Endothelial cell of umbilical vein (primary cell): ENCODE results near the gene LRIF1. TPM values are rescaled to one million over a fixed set of nuclear protein-coding genes. Genes with fewer than 3 reads are reported as not detected.

ENCODE experiments used
- BruUV-seq: library from RNA; stranded (reverse); fragments of 400-500 nt; replicated peaks from 2 replicates; lab custom pipeline; 2021; lab: Mats Ljungman, UMichigan
- CTCF ChIA-PET: fragments of 300-600, 350-600 bp; sonication (Branson Sonifier 250); formaldehyde crosslinking; loops from one replicate; lab custom pipeline; 2021; ENCODE audit warnings: antibody characterized with exemption, inconsistent platforms; lab: Charles Lee
- POLR2A ChIA-PET: fragments of 300-600, 350-600 bp; sonication (Branson Sonifier 250); formaldehyde crosslinking; loops from one replicate; lab custom pipeline; 2021; ENCODE audit warnings: antibody characterized with exemption, inconsistent platforms; lab: Charles Lee
- DNase-seq: peaks from one replicate; pipeline ENCODE4 v3.0.0-alpha.2; 2011; ENCODE audit warnings: low read depth, low spot score
- FAIRE-seq: peaks from 2 replicates; lab custom pipeline; 2011; peaks lifted over from hg19 to GRCh38; lab: Jason Lieb, UNC
- H2AFZ ChIP-seq: 2 replicates; pipeline ENCODE4 v1.6.0; 2012; ENCODE audit warnings: low read depth, low read length, control low read depth, inconsistent platforms
- H3K27ac ChIP-seq: 2 replicates; pipeline ENCODE4 v1.5.1; 2011; ENCODE audit warnings: low read depth, mild to moderate bottlenecking, control low read depth, low read length, moderate library complexity; ENCODE audit not compliant: insufficient read depth
- H3K27me3 ChIP-seq, 2 experiments: 2 replicates each; pipeline versions ENCODE4 v1.6.0 to v1.6.1; 2011; ENCODE audit warnings: low read length in 2 of 2, mixed read lengths in 1 of 2; ENCODE audit not compliant: control insufficient read depth in 2 of 2, insufficient read depth in 2 of 2
- H3K36me3 ChIP-seq, 2 experiments: 2 replicates in 1 of 2; 3 replicates in 1 of 2; pipeline ENCODE4 v1.5.1; 2011; ENCODE audit warnings: low read length in 2 of 2, mild to moderate bottlenecking in 1 of 2, moderate library complexity in 1 of 2; ENCODE audit not compliant: control insufficient read depth in 2 of 2, insufficient read depth in 2 of 2; ENCODE audit errors: extremely low read depth in 1 of 2
- H3K4me1 ChIP-seq: 3 replicates; pipeline ENCODE4 v1.5.1; 2011; ENCODE audit warnings: mild to moderate bottlenecking, low read length; ENCODE audit not compliant: control insufficient read depth, insufficient read depth; ENCODE audit errors: extremely low read depth
- H3K4me2 ChIP-seq: 2 replicates; pipeline ENCODE4 v1.6.1; 2011; ENCODE audit warnings: low read length, control low read depth, mixed read lengths; ENCODE audit not compliant: insufficient read depth
- H3K4me3 ChIP-seq, 3 experiments: fragments of 200-600 bp in 1 of 3; sonication (generic), shearing (Covaris generic) in 1 of 3; replicated peaks in 1 of 3; 2 replicates each; pipeline ENCODE4 v1.5.1; 2011 to 2016; ENCODE audit warnings: control low read depth in 3 of 3, low read length in 3 of 3, mild to moderate bottlenecking in 2 of 3, inconsistent platforms in 1 of 3, low read depth in 1 of 3, moderate library complexity in 1 of 3; ENCODE audit not compliant: insufficient read depth in 1 of 3
- H3K79me2 ChIP-seq: 2 replicates; pipeline ENCODE4 v1.6.0; 2012; ENCODE audit warnings: low read length, inconsistent platforms; ENCODE audit not compliant: control insufficient read depth, insufficient read depth
- H3K9ac ChIP-seq: replicated peaks from 2 replicates; pipeline ENCODE3; 2011; ENCODE audit warnings: low read length, control low read depth; ENCODE audit not compliant: insufficient read depth; ENCODE audit errors: extremely low read depth
- H3K9me1 ChIP-seq: replicated peaks from 3 replicates; pipeline ENCODE4 v1.6.0; 2011; ENCODE audit warnings: mild to moderate bottlenecking, low read length; ENCODE audit not compliant: control insufficient read depth, insufficient read depth; ENCODE audit errors: extremely low read depth
- H3K9me3 ChIP-seq: replicated peaks from 2 replicates; pipeline ENCODE4 v1.5.1; 2012; ENCODE audit warnings: low read length, inconsistent platforms; ENCODE audit not compliant: control insufficient read depth, insufficient read depth
- H4K20me1 ChIP-seq: replicated peaks from 2 replicates; pipeline ENCODE3; 2011; ENCODE audit warnings: mild to moderate bottlenecking, low read length; ENCODE audit not compliant: control insufficient read depth, insufficient read depth; ENCODE audit errors: extremely low read depth
- CTCF ChIP-seq, 2 donors: IDR thresholded peaks; 1 replicate in 1 of 2; 2 replicates in 1 of 2; pipeline ENCODE4 v1.5.1; 2011; ENCODE audit warnings: low read length in 2 of 2, mild to moderate bottlenecking in 2 of 2, moderate library complexity in 2 of 2, control low read depth in 1 of 2, inconsistent platforms in 1 of 2, low read depth in 1 of 2; ENCODE audit not compliant: insufficient read depth in 1 of 2; ENCODE audit errors: extremely low read depth in 1 of 2
- EZH2 ChIP-seq: IDR thresholded peaks from 2 replicates; pipeline ENCODE4 v1.6.1; 2012; ENCODE audit warnings: borderline replicate concordance, low read depth, mild to moderate bottlenecking, moderate library complexity, low read length, inconsistent platforms; ENCODE audit not compliant: severe bottlenecking
- FOS ChIP-seq: IDR thresholded peaks from 2 replicates; pipeline ENCODE4 v1.6.1; 2011; ENCODE audit warnings: mild to moderate bottlenecking, low read length, moderate library complexity, borderline replicate concordance; ENCODE audit not compliant: insufficient read depth
- GATA2 ChIP-seq: IDR thresholded peaks from 2 replicates; pipeline ENCODE4 v1.7.0; 2011; ENCODE audit warnings: low read depth, mild to moderate bottlenecking, moderate library complexity, mixed read lengths, low read length; ENCODE audit not compliant: insufficient read length, insufficient read depth
- JUN ChIP-seq: IDR thresholded peaks from 2 replicates; pipeline ENCODE4 v1.6.1; 2011; ENCODE audit warnings: borderline replicate concordance, low read depth; ENCODE audit not compliant: insufficient read length, insufficient read depth
- MAX ChIP-seq: IDR thresholded peaks from 2 replicates; pipeline ENCODE4 v1.6.1; 2011; ENCODE audit not compliant: insufficient read depth, insufficient read length
- MYC ChIP-seq: IDR thresholded peaks from one replicate; pipeline ENCODE4 v1.6.1; 2011; ENCODE audit warnings: mild to moderate bottlenecking, low read depth, low read length
- POLR2A ChIP-seq: IDR thresholded peaks from 2 replicates; pipeline ENCODE4 v1.6.1; 2012; ENCODE audit warnings: low read depth, mild to moderate bottlenecking, control low read depth, low read length
- POLR2AphosphoS5 ChIP-seq: IDR thresholded peaks from 2 replicates; pipeline ENCODE4 v1.6.1; 2012; ENCODE audit warnings: low read depth, mild to moderate bottlenecking, control low read depth, low read length, moderate library complexity; ENCODE audit not compliant: insufficient read depth
- dilution Hi-C: fragments of 300-500 bp; cut with MboI; formaldehyde crosslinking; loops from one replicate; pipeline ENCODE4 v1.15.0; 2019; ENCODE audit warnings: low sequenced_read_pairs; ENCODE audit not compliant: extremely low pct_ligation_motif_present
- intact Hi-C: fragments of 100-400 bp; cut with micrococcal nuclease; formaldehyde crosslinking; loops from one replicate; pipeline ENCODE4 v1.10.0; 2022
- polyA plus RNA-seq, 4 experiments: library from polyadenylated mRNA; depleted of rRNA in 3 of 4; stranded (reverse) in 3 of 4; unstranded in 1 of 4; fragments of >200 nt; gene quantifications; 2 replicates each; pipeline versions ENCODE4 v1.2.1 to v1.2.3, GENCODE V29; 2011 to 2012; ENCODE audit warnings: missing spikeins in 1 of 4
- total RNA-seq: library from RNA; stranded (reverse); gene quantifications from 2 replicates; pipeline ENCODE4 v1.2.3, GENCODE V29; 2021

LRIF1 gene
- total and polyA plus RNA-seq, 2 donors (not counting 3 experiments of a cell fraction or from before 2014, with no cell fraction given): 3.5 to 13.0 TPM

GRCh38 chr1:111008031-111008430 lies 44.3 kb upstream of the LRIF1 start:
- H3K4me2 ChIP-seq: no peak overlapping the region
- H3K27me3 ChIP-seq: no peaks in the 10 kb centered on the region
- no peaks in the 10 kb centered on the region for H3K9me1 ChIP-seq
- H3K9ac ChIP-seq: no peak overlapping the region
- DNase-seq: no peak
- no peak overlapping the region for H3K4me3 ChIP-seq
- no peak for TF ChIP-seq EZH2
- TF ChIP-seq JUN: no peak
- no peak for TF ChIP-seq CTCF (IDR thresholded peaks at IDR 0.05; ENCODE audit: extremely low read depth in 1 of 2, insufficient read depth in 1 of 2, low read depth in 1 of 2, low read length in 2 of 2)
- TF ChIP-seq MYC: no peak
- TF ChIP-seq POLR2AphosphoS5: no peak
- no peak for TF ChIP-seq GATA2
- TF ChIP-seq MAX: no peak
- TF ChIP-seq FOS: no peak
- TF ChIP-seq POLR2A: no peak
- FAIRE-seq: no peak
- H2AFZ ChIP-seq: no peak overlapping the region
- no TSS peak for BruUV-seq
- POLR2A ChIA-PET: no interaction called here
- H4K20me1 ChIP-seq: no peaks in the 10 kb centered on the region
- no peaks in the 10 kb centered on the region for H3K36me3 ChIP-seq
- H3K9me3 ChIP-seq: no peaks in the 10 kb centered on the region
- CTCF ChIA-PET: no interaction called here
- H3K27ac ChIP-seq: no peak overlapping the region
- dilution Hi-C loops (no loop called here), intact Hi-C loops (no loop called here)
- no peaks in the 10 kb centered on the region for H3K79me2 ChIP-seq
- no peaks in the 10 kb centered on the region for H3K4me1 ChIP-seq
